AG10803 (cell line): ENCODE results near the gene OSBPL3.

Experiments
- DNase-seq: peaks from one replicate; pipeline ENCODE4 v3.0.0; 2010; ENCODE audit warnings: low read depth
- H3K4me3 ChIP-seq: 2 replicates; pipeline ENCODE4 v1.5.1; 2011; ENCODE audit warnings: mild to moderate bottlenecking, low read length, control low read depth
- CTCF ChIP-seq: conservative IDR thresholded peaks from 2 replicates; pipeline ENCODE4 v1.5.1; 2011; ENCODE audit warnings: mild to moderate bottlenecking, low read length, control low read depth, inconsistent platforms

OSBPL3 gene

GRCh38 chr7:24826662-24827020 is 153.3 kb downstream of the OSBPL3 start:
- DNase-seq: no peak
- no peak overlapping the region for H3K4me3 ChIP-seq
- TF ChIP-seq CTCF: no peak

GRCh38 chr7:24825931-24826661 is 153.9 kb downstream of the OSBPL3 start:
- no peak for TF ChIP-seq CTCF
- DNase-seq: peak; percentile 53
- no peak overlapping the region for H3K4me3 ChIP-seq

DNA sequence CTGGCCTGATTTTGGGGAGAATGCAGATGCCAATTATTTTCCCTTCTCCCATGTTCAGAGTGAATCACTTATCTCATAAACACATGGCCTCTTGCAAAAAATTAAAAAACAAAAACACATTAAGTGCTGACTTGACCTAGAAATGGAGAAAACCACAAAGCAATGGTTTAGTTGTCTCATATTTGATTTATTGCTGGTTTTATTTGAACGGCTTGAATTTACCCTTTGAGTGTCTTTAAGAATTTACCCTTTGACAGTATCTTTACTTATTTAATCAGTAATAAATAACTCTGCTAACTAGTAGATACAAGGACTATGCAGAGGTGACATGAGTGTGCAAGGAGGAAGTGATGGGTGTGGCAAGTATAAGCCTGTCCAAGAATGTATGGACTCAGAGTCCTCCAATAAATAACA is 154.6 kb downstream of the OSBPL3 start:
- TF ChIP-seq CTCF: no peak
- peak; percentile 61 for DNase-seq
- H3K4me3 ChIP-seq: no peak overlapping the region

GRCh38 chr7:24824896-24825295 is 155.1 kb downstream of the OSBPL3 start:
- H3K4me3 ChIP-seq: no peak overlapping the region
- no peak for DNase-seq
- TF ChIP-seq CTCF: no peak

DNA sequence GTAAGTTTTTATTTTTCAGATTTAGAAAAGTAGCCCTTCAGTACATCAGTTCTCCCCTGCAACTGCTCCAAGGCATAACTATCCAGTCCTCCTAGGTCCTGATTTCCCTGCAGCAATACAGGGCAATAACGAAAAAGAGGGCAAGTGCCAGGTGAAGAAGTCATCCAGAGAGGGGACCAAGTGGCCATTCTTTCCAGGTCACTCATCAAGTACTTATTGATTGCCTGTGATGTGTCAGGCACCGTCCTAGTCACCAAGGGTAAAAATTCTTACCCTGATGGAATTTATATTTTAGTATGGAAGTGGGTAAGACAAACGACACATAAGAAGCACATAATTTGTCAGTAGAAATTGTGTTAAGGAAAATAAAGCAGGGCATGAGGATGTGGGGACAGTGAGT is 155.6 kb downstream of the OSBPL3 start:
- DNase-seq: no peak

GRCh38 chr7:24821754-24822054 is 158.3 kb downstream of the OSBPL3 start:
- no peak for TF ChIP-seq CTCF
- DNase-seq: no peak
- no peak overlapping the region; the same call in 1 of the 2 replicates for H3K4me3 ChIP-seq

More for the DNA sequence above, 155.6 kb downstream of the OSBPL3 start:
- no peak overlapping the region for H3K4me3 ChIP-seq
- no peak for TF ChIP-seq CTCF

GRCh38 chr7:24821045-24821753 is 158.8 kb downstream of the OSBPL3 start:
- no peak overlapping the region; the same call in 1 of the 2 replicates for H3K4me3 ChIP-seq
- peak; percentile 96 for DNase-seq
- peak; percentile 51 for TF ChIP-seq CTCF
